Stimulated activated CD8-positive, alpha-beta memory T cell treated with anti-CD3 and anti-CD28 coated beads, Interleukin-15, amount 100 ng/mL, for 4 hours (primary cell): Measurements from ENCODE around the gene EFCAB9.
"Not testable (repeated sequence)": the region's sequence is repeated elsewhere in the genome, so short reads cannot be mapped to it uniquely, and the experiment has no call there.

Source experiments
- DNase-seq, 2 donors: peaks; one replicate each; pipeline ENCODE4 v3.0.0-alpha.2; 2020; ENCODE audit warnings: low read depth in 2 of 2

The EFCAB9 gene

DNA sequence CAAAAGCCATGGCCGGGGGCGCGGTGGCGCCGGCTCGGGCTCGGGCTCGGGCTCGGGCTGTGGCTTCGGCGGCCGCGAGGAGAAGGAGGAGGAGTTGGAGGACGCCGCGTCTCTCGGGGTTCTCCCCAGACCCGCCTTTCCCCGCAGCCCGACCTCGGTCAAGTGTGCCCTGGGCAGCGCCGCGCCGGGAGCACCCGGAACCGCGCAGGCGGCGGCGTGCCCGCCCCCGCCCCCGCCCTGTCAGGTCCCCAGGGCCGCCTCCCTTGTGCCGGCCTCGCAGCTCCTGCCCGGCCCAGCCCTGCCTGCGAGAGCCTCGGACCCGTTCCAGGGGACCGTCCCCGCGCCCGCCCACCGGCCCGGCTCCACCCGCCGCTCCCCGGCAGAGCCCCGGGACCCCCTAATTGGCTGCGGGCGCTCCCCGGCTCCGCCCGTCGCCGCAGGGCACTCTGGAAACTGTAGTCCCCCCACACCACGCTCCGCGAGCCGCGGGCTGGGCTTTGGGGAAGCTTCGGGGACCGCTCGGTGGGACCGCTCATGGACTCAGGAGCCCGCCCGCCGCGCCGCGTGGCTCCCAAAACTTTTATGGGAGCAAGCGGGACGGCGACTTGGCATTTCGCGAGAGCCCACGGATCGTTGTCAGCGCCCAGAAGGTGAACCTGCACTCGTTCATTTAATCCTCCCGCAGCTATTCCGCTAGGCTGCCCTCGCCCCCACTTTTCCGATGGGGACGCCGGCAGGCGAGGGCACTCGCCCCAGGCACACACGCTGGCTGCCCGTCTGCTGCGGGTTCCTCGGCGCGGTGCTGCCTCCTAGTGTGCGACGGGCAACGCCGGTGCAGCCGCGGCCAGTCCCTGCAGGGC, 5.7 kb upstream of the EFCAB9 start, which contains the start of gene STK10:
Gene STK10 (minus strand): TSS at position 192 of the 860 bp plus-strand sequence. CDS start 182 bp downstream, at position 10.
- peak; percentile 82 to 85 for DNase-seq

DNA sequence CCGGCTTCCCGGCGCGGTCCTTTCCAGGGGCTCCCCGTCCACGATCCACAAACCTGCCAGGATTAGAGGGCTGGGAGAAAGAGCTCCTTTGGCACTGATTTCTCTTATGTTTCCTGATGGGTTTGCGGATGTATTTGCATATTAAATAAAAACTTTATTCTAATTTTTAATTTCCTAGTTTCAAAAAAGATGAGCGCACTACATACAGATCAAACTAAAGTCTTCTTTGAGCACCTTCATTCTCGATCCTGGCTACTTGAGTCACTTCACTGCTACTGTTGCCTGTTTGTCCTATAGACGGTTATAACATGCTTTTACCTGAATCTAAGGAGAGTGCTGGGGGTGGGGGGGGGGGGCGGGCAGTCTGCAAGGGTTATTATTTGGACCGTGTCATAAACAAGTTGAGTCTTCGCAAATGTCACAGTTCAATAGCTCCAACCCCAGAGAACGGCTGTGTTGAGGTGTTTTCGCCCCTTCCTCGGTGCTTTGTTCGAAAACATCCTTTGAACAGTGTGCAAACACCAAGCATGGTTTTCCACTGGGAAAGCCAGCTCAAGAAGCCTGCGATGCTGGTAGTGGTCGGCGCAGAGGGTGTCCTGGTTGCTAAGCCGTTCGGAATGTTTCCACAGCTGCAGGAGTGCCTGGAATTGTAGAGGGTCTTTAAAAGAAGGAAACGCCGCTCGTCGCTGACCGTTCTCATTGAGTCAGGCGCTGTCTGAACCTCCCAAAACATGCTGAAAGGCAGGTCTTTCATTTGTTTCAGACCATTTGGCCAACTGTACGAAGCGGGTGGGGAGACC, 4.9 kb upstream of the EFCAB9 start:
- no peak for DNase-seq

DNA sequence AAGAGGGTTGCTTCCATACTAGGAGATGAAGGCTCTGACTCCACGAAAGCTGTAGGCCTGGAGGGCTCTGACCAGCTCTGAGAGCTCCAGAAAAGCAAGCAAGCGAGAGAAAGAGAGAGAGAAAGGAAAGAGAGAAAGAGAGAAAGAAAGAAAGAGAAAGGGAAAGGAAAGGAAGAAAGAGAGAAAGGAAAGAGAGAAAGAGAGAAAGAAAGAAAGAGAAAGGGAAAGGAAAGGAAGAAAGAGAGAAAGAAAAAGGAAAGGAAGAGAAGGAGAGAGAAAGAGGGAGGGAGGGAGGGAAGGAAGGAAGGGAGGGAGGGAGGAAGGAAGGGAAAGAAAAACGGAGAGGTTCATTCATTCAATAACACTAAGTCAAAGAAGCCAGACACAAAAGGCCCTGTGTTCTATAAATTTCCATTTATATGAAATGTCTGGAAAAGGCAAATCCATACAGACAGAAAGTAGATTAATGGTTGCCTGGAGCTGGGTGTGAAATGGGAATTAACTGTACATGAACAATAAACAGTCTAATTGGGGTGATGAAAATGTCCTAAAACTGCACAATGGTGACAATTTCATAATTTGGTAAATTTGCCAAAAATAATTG, 4.2 kb upstream of the EFCAB9 start:
- DNase-seq: no peak

DNA sequence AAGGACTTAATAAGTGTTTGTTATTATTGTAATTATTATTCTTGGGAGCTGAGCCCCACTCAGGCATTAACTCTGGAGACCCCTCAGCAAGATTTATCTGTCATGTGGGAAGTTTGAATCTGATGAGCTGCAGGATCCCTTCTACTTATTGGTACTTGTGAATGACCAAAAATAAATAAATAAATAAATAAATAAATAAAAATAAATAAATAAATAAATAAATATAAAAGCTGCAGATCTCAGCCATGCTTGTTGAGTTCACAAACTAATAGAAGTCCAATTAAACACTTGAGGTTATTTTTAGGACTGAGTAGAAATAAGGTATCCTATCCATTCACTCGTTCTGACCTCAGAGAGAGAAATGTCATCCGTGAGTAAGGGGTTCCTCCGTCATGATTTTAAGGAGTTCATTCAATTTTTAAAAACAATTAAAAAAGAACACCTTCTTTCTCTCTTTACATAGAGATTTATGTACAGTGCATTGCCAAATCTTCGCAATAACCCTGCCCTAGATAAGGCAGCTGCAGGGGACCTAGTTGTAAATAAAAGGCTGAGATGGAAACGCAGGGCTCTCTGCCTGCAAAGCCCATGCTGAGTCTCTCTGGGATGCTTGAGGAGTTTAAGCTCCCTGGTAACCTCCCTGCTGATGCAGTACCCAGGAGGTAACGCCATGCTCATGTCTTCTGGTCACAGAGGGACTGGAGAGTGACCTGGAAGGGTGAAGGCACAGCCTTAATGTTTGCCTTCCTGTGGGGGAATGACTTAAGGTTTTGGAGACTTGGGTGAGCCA, 1.2 kb downstream of the EFCAB9 start:
- no peak for DNase-seq

DNA sequence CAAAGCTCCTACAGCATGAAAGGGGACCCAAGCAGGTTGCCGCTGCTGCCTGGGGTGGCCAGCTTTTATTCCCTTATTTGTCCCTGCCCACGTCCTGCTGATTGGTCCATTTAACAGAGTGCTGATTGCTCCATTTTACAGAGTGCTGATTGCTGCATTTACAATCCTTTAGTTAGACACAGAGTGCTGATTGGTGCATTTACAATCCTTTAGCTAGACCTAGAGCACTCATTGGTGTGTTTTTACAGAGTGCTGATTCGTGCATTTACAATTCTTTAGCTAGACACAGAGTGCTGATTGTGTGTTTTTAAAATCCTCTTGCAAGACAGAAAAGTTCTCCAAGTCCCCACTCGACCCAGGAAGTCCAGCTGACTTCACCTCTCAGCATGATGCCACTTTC, 3.8 kb downstream of the EFCAB9 start:
- not testable (repeated sequence) for DNase-seq

DNA sequence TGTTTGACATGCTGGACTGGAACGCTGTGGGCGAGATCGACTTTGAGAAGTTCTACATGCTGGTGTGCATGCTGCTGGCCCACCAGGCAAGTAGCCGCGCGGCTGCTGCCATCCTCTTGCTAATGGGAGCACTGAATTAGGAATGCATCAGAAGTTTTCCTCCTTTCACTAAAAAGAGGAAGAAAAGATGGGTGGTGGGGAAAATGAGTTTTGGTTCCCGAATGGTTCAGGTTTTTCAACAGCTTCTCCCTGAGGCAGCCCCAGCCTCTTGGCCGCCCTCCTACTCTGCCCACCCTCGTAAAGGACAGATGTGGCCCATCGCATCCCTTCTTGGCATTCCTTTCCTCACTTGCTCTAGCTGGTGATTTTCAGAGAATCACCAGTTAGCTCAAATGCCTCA, 5.5 kb downstream of the EFCAB9 start:
- DNase-seq: no peak

DNA sequence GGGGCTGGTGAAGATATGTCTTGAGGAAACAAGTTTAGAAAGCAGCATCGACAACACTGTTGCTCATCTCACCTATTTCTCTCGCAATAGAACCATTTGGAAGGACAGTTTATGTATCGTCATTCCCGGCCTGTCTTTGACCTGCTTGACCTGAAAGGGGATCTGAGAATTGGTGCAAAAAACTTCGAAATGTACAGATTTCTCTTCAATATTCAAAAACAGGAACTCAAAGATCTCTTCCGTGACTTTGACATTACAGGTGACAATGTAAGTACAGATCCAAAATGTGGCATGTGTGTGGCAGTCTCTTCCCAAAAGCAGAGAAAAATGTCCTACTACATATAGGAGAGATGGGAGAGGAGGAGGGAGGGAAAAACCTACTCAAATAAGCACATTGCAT, 6.5 kb downstream of the EFCAB9 start:
- DNase-seq: no peak

DNA sequence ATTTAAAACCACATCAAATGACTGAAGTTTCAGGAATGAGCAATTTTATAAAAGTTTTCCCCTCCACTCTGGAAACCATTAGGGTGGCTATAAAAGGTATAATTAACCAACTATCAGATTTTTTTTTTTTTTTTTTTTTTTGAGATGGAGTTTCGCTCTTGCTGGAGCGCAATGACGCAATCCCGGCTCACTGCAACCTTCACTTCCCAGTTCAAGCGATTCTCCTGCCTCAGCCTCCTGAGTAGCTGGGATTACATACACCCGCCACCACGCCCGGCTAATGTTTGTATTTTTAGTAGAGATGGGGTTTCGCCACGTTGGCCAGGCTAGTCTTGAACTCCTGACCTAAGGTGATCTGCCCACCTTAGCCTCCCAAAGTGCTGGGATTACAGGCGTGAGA, 12.0 kb downstream of the EFCAB9 start:
- not testable (repeated sequence) for DNase-seq

DNA sequence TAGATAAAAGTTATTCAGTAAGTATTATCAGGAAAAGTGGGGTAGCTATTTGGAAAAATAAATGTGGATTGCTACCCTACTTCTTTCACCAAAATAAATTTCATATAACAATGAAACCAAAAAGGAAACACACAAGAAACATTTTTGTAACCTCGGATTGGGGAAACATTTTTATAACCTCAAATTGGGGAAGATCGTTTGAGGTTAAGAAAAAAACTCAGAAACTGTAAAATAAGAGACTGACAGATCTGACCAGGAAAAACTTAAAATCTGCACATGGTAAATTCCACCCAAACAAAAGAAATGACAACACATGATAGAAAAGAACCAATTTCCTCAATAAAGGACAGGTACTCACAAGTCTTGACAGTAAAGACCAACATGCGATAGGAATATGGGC, 13.5 kb downstream of the EFCAB9 start:
- DNase-seq: no peak

DNA sequence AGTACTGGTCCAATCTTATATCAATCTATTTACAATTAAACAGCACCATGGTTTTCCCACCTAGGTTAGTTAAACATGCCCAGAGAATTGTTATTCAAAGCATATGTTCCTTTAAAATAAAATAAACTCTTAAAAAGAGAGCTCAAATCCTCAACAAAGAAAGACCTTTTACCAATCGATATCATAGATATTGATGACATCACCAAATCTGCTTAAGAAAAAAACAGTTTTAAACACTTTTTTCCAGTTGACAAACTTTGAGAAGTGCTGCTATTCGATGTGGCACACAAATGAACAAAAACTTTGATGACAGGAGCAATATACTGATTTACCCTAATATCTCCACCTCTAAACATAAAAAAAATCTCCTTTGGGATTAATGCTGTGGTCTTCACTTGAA, 15.7 kb downstream of the EFCAB9 start:
- DNase-seq: no peak

DNA sequence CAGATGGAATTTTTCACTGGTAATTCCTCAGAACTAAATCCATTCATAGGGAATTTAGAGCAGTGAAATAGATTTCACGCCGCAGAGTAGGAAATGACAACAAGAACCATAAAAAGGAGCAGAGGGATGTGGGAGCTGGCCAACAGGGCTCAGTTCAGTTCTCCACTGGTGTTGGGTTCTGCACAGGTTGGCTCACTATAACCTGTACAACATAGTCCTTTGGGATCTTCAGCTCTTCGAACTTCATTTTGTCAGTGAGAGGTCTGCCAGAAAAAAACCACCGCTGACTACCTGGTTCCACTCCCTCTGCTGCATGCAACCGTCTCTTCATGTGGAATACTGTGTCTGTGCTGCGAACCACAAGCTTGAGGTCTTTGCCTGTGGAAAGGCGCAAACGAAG, 17.7 kb downstream of the EFCAB9 start:
- no peak for DNase-seq

DNA sequence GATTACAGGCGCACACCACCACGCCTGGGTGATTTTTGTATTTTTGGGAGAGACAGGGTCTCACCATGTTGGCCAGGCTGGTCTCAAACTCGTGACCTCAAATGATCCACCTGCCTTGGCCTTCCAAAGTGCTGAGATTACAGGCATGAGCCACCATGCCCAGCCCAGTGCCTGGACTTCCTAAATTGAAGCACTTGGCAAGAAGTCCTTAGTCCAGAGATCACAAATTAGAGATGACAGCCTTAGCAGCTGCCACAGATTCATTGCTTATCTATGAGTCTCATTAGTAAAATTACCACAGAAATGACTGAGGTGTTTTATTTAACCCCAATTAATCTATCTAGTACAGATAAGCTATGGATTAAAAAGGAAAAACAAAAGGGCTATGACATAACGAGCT, 19.2 kb downstream of the EFCAB9 start:
- no peak for DNase-seq

DNA sequence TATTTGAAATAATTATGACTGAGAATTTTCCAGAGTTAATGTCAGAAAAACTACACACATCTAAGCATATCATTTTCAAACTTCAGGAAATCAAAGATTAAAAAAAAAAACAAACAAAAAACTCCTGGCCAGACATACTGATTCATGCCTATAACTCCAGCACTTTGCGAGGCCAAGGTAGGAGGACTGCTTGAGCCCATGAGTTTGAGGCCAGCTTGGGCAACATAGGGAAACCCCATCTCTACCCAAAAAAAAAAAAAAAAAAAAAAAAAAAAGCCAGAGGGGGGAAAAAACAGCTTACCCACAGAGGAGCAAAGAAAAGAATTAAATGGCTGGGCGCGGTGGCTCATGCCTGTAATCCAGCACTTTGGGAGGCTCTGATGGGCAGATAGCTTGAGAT, 22.4 kb downstream of the EFCAB9 start:
- DNase-seq: no peak

DNA sequence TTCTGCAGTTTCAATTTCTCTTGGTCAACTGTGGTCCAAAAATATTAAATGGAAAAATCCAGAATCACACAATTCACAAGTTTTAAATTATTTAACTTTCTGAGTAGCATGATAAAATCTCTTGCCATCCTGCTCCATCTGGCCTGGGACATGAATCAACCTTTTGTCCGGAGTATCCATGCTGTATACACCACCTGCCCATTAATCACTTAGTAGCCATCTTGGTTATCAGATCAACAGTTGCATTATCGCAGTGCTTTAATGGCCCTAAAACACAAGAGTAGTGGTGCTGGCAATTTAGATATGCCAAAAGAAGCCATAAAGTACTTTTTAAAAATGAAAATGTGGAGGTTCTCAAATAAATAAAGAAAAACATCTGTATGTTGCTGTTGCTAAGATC, 25.3 kb downstream of the EFCAB9 start:
- no peak for DNase-seq

DNA sequence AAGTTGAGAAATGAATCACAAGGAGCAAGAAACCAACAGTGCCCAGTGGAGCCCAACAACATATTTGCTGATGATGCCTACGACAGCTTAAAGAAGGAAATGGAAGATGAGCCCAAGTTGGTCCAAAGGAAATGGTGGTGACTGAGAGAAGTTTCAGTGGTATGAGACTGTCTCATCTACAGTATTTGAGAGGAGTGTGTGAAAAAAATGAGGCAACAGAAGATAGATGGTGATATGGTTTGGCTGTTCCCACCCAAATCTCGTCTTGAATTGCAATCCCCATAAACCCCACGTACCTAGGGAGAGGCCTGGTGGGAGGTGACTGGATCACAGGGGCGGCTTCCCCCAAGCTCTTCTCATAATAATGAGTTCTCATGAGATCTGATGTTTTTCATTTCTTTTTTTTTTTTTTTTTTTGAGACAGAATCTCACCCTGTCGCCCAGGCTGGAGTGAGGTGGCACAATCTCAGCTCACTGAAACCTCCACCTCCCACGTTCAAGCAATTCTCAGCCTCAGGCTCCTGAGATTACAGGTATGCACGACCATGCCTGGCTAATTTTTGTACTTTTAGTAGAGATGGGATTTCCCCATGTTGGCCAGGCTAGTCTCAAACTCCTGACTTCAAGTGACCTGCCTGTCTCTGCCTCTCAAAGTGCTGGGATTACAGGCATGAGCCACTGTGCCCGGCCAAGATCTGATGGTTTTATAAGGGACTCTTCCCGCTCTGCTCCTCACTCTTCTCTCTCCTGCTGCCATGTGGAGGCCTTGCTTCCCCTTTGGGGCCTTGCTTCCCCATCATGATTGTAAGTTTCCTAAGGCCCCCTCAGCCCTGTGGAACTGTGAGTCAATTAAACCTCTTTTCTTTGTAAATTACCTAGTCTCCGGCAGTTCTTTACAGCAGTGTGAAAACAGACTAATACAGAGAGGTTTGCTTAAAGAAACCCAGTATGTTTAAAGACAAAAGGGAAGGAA, 30.2 kb downstream of the EFCAB9 start:
- no peak for DNase-seq

DNA sequence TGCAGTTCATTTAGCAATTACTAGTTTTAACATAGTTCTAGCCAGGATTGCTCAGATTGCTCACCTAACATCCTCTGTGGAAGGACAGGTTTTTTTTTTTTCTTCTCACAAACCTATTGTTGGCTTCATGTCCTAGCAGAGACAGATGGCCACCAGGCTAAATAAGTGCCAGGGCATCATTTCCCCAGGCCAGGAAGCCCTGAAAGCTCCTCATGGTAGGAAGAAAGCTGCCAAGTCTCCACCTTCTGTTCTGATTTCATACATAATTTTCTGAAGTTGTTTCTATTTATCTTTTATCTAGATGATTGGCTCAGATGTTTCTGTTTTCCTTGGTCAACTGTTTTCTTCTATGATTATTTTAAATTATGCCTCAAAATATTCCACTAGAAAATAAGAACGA, 31.0 kb downstream of the EFCAB9 start:
- DNase-seq: no peak

DNA sequence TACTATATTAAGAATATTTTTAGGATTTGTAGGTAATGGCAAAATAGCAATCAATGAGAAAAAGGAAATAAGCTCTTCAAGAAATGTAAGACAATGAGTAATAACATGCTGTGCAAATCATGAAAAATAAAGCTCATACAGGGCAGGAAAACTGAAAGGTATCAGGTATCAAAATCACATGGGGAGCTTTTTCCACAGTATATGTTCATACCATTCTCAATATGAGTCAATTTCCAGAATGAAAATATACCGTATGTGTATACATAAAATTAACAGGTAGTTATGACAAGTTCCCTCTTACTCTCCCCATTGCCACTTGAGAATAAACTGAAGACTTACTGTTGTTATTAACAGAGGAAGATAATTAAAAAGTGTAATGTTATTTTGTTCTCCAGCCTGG, 35.9 kb downstream of the EFCAB9 start:
- DNase-seq: no peak

DNA sequence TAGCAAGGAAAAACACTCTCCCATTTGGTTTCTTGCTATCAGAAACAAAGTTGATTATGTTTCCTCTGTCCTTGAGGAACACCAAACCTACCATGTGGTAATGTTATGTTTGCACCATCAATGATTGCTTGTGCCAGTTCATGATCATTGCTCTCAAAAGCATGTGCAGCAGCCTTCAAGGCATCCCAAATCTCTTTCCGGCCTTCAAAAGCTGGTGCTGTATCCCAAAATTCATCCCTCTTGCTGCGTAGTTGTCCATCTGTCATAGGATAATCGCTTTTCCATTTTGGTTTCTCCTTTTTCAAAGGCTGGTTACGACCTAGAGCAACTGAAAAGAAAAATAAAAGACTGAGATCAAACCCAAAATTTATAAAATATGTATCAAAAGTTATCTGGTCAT, 40.1 kb downstream of the EFCAB9 start:
- DNase-seq: no peak

DNA sequence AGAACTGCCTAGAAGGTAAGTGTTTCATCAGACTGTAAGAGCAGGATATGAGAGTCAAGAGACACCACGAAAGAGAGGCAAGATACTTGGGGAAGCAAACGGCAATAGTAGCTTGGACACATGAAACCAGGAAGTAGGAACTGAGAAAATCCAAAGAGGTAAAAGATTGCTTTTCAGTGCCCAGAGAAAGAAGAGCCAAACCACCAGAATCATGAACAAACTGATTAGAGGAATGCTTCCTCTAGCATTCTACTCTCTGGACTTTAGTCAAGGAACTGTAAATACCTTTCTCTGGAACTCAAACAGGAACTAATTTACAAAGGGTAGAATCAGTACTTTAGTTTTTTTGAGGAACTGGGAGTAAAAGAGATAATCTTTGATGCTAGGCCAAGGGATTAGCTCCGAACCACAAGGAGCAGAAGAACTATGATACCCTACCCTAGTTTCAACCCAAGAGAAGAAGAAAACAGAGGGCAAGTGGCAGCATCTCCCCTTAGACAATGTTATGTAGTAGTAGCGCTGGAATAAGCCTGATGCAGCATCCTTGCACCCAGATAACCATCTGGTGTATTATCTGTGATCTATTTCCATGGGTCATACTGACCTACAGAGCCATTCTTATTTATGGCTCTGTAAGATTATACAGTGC, 41.3 kb downstream of the EFCAB9 start:
- no peak for DNase-seq
